NT2/D1 (cell line): Measurements from ENCODE around the gene MAGEA9B.
"Not testable (repeated sequence)": the region's sequence is repeated elsewhere in the genome, so short reads cannot be mapped to it uniquely, and the experiment has no call there.

Source experiments
- DNase-seq: peaks from one replicate; pipeline ENCODE4 v3.0.0-alpha.2; 2011; ENCODE audit warnings: low read depth, low spot score
- H3K27me3 ChIP-seq: 2 replicates; pipeline ENCODE4 v1.6.0; 2011; ENCODE audit warnings: mild to moderate bottlenecking; ENCODE audit not compliant: insufficient read length, insufficient read depth
- H3K36me3 ChIP-seq: 2 replicates; pipeline ENCODE4 v1.6.1; 2011; ENCODE audit warnings: mild to moderate bottlenecking, low read length, mixed read lengths; ENCODE audit not compliant: insufficient read depth, insufficient read length
- H3K4me1 ChIP-seq: 2 replicates; pipeline ENCODE4 v1.5.1; 2011; ENCODE audit not compliant: insufficient read depth, insufficient read length
- H3K4me3 ChIP-seq: 2 replicates; pipeline ENCODE4 v1.5.1; 2011; ENCODE audit warnings: low read depth; ENCODE audit not compliant: insufficient read length
- H3K9ac ChIP-seq: 2 replicates; pipeline ENCODE4 v1.6.0; 2011; ENCODE audit warnings: low read depth; ENCODE audit not compliant: insufficient read length
- H3K9me3 ChIP-seq: 2 replicates; pipeline ENCODE4 v1.5.1; 2011; ENCODE audit warnings: mild to moderate bottlenecking, low read length; ENCODE audit not compliant: insufficient read depth
- SUZ12 ChIP-seq: IDR thresholded peaks from 2 replicates; pipeline ENCODE4 v1.6.1; 2011; ENCODE audit not compliant: insufficient read length, insufficient read depth; ENCODE audit errors: extremely low read depth
- YY1 ChIP-seq: IDR thresholded peaks from 2 replicates; pipeline ENCODE4 v1.6.1; 2011; ENCODE audit not compliant: insufficient read length, insufficient read depth
- ZNF274 ChIP-seq: IDR thresholded peaks from 2 replicates; pipeline ENCODE4 v1.6.1; 2011; ENCODE audit warnings: mild to moderate bottlenecking, low read depth, low read length

Gene MAGEA9B

DNA sequence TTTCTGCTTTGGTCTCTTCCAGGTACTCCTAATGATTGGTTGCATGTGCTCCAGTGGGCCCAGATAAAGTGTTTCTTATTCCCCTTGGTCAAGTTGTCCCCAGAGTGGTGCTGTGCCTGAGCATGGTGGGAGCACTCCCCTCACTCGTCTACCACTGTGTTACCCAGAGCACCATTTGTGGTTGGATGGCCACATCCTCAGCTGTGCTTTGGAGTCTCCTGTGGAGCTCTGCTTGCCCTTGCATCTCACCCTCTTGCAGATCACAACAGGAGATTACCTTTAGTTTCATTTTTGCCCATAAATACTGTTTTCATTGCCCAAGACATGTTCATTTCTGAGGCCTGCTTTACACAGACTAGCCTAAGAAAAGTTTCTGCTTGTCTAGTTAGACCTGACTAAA, 36.8 kb downstream of the MAGEA9B start:
- H3K4me1 ChIP-seq, DNase-seq, H3K4me3 ChIP-seq, H3K36me3 ChIP-seq, H3K9me3 ChIP-seq, H3K27me3 ChIP-seq, H3K9ac ChIP-seq: not testable (repeated sequence)

DNA sequence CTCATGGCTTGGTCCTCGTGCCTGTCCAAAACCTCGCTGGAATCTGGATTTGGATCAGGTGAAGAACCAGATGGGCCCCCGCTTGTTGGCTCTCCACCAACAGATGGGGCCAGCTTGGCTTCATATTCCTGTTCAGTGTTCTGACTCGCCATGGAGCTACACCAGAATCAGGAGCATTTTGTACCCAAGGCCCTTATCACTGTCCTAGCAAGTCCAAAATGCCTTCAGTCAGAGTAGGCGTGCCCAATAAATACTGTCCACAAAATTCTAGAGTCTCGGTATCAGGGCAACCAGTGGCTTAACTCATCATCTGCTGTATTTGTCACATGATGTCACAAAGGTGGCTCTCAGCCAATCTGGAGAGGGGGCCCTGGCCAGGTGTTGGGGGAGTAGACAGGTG, 37.6 kb downstream of the MAGEA9B start, which contains the start of gene HSFX3:
TSS of gene HSFX3 (minus strand) at position 224 of the 400 bp plus-strand sequence. CDS start at position 152, 72 bp downstream.
- DNase-seq, H3K36me3 ChIP-seq, H3K9ac ChIP-seq, H3K4me3 ChIP-seq, H3K27me3 ChIP-seq, H3K4me1 ChIP-seq, H3K9me3 ChIP-seq: not testable (repeated sequence)

DNA sequence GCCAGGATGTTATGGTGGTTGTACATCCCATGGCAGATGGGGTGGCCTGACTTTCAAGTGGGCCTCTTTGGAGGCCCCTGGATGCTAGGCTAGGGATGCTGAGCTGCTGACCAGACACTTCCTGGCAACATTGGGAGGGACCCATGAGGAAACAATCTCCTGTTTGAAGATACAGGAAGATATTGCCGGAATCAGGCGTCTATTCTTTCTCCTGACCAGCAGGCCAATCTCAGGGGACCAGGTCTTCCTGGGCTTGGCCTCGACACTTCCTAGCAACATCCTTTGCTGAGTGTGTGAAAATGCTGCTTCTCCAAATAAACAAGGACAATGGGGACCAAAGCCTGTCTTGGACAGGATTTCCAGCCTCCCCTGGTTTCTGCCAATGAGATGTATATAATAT, 39.5 kb downstream of the MAGEA9B start:
- H3K9me3 ChIP-seq, H3K4me1 ChIP-seq, DNase-seq, H3K36me3 ChIP-seq, H3K9ac ChIP-seq, H3K4me3 ChIP-seq, H3K27me3 ChIP-seq: not testable (repeated sequence)

DNA sequence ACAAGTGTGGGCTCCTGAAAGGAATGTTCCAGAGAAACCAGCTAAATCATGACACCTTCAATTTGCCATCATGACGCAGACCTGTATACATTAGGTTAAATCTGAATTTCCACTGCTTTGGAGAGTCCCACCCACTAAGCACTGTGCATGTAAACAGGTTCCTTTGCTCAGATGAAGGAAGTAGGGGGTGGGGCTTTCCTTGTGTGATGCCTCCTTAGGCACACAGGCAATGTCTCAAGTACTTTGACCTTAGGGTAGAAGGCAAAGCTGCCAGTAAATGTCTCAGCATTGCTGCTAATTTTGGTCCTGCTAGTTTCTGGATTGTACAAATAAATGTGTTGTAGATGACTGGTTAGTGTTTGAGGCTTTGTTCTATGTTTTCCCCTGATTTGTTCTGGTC, 40.3 kb downstream of the MAGEA9B start:
- not testable (repeated sequence) for H3K9ac ChIP-seq, DNase-seq, H3K27me3 ChIP-seq

DNA sequence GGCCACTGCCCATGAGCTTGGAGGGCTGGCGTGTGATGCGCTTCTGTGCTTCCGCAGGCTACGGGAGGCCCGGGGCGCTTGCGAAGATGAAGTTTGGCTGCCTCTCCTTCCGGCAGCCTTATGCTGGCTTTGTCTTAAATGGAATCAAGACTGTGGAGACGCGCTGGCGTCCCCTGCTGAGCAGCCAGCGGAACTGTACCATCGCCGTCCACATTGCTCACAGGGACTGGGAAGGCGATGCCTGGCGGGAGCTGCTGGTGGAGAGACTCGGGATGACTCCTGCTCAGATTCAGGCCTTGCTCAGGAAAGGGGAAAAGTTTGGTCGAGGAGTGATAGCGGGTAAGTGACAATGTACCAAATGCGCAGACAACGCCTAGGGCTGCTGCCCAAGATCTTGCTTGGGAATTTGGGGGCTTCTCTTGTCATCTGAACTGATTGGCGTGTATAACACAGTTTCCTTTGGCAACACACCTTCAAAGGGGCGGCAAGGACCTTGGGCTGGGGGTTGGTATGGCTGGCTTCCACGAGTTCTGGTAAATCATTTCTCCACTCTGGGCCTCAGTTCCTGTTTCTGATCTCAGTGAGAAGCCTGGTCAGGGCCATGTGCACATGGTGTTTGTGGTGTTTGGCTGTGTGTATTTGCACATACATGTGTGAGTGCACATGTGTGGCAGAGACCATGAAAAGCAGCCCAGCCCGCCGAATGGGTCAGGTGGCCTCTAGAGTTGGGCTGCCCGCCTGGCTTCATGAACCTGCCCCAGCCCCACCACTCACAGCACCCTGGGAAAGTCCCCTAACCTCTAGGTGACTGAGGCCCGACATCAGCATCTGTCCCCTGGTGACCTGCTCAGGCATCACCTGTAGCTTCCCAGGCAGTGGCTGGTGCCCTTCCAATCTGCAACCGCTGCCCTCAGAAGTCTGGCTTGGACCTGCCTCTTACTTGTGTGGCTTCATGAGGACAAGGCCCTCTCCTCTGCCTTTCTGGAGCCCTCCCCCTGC, 41.4 kb downstream of the MAGEA9B start:
- H3K4me3 ChIP-seq, H3K27me3 ChIP-seq, H3K9me3 ChIP-seq, H3K36me3 ChIP-seq, H3K4me1 ChIP-seq, H3K9ac ChIP-seq: not testable (repeated sequence)
- DNase-seq, result peak; percentile 8

More for the DNA sequence above, 40.3 kb downstream of the MAGEA9B start:
- not testable (repeated sequence) for H3K4me1 ChIP-seq, H3K36me3 ChIP-seq, H3K4me3 ChIP-seq, H3K9me3 ChIP-seq

DNA sequence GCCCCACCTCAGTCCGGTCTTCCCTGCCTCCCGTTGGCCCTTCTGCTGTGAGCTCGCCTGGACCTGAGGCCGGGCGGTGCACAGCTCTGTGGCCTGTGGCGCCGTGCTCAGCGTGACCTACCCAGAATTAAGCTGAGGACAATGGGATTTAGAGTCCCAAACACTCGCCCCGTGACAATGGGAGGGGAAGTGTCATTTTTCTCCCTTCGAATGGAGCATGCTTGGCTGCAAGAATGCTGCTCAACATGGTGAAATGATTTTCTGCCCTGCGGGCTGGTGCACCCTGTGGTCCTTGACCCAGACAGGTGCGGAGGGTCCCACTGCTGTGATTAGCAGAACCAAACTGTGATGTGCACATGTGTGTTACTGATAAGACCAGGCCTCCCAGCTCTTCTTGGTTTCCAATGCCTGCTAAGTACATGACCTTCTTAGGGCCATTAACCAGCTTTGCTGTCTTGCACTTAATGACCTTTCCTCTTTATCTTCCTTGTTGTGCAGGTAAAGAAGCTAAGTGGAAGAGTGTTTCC, 45.7 kb downstream of the MAGEA9B start:
- H3K4me1 ChIP-seq, result no peaks in the 10 kb centered on the region
- no peaks in the 10 kb centered on the region for H3K9me3 ChIP-seq
- peak overlapping the region; percentile 60 for H3K4me3 ChIP-seq
- H3K36me3 ChIP-seq, result no peaks in the 10 kb centered on the region
- no peak for DNase-seq
- peak overlapping the region; percentile 61 for H3K9ac ChIP-seq
- TF ChIP-seq SUZ12, result no peak
- no peak for TF ChIP-seq ZNF274
- no peak for TF ChIP-seq YY1
- peaks cover 9% of the 10 kb centered on the region for H3K27me3 ChIP-seq

DNA sequence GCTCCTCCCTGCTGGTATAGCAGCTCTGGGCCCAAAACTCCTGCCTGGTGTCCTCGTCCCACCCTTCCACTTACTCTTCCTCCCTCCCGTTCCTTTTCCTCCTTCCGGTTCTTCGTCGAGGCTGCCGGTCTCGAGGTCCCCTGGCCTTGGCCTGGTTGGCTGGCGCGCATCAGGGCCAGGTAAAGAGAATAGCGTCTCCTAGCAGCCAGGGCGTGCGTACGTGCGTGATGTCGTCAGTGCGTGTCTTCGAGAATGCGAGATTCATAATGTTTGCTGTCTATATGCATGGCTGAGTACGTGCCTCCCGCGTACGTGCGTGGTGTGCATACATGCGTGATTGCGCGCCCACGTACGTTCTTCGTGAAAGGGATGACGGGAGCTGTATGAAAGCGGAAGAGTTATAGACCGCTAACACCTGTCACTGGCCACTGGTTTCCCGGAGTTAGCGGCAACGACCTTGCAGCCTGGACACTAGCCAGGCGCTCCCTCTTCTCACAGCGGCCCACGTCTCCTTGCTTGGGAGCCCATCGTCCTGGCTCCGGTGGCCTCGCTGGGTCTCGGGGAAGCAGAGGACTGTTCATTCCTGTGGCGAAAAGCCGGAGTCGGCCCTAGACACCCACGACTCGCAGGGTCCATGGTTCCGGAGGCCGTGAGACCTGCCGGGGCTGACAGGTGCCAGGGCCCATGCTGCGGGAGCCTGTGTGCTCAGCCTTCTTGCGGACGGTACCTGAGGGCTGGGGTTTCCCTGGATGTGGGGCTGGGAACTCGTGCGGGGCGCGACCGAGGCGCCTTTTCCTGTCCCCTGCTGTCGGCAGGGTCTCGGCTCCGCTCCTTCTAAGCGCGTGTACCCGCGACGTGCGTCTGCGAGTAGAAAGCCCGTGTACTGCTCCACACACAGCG, 46.4 kb downstream of the MAGEA9B start, which contains the start of gene EOLA1:
TSS of gene EOLA1 (plus strand) at position 392 of the 900 bp plus-strand sequence. CDS start 4,619 bp downstream, outside the sequence.
- H3K36me3 ChIP-seq, result no peaks in the 10 kb centered on the region

More for the DNA sequence above, 46.4 kb downstream of the MAGEA9B start, which contains the start of gene EOLA1:
- peak; percentile 47 for DNase-seq
- no peaks in the 10 kb centered on the region for H3K4me1 ChIP-seq
- peak within 1 kb of the TSS; percentile 60 for H3K4me3 ChIP-seq
- TF ChIP-seq SUZ12 (no peak), ZNF274 (no peak), YY1 (no peak)
- peak within 1 kb of the TSS; percentile 61 for H3K9ac ChIP-seq
- H3K9me3 ChIP-seq, result no peaks in the 10 kb centered on the region
- peaks cover 9% of the 10 kb centered on the region for H3K27me3 ChIP-seq
